ENCODE measurements around the gene ZNF532. TPM values are rescaled to one million over a fixed set of nuclear protein-coding genes. Genes with fewer than 3 reads are reported as not detected.
"Not testable (repeated sequence)": the region's sequence is repeated elsewhere in the genome, so short reads cannot be mapped to it uniquely, and the experiment has no call there.

The ZNF532 gene, protein sequence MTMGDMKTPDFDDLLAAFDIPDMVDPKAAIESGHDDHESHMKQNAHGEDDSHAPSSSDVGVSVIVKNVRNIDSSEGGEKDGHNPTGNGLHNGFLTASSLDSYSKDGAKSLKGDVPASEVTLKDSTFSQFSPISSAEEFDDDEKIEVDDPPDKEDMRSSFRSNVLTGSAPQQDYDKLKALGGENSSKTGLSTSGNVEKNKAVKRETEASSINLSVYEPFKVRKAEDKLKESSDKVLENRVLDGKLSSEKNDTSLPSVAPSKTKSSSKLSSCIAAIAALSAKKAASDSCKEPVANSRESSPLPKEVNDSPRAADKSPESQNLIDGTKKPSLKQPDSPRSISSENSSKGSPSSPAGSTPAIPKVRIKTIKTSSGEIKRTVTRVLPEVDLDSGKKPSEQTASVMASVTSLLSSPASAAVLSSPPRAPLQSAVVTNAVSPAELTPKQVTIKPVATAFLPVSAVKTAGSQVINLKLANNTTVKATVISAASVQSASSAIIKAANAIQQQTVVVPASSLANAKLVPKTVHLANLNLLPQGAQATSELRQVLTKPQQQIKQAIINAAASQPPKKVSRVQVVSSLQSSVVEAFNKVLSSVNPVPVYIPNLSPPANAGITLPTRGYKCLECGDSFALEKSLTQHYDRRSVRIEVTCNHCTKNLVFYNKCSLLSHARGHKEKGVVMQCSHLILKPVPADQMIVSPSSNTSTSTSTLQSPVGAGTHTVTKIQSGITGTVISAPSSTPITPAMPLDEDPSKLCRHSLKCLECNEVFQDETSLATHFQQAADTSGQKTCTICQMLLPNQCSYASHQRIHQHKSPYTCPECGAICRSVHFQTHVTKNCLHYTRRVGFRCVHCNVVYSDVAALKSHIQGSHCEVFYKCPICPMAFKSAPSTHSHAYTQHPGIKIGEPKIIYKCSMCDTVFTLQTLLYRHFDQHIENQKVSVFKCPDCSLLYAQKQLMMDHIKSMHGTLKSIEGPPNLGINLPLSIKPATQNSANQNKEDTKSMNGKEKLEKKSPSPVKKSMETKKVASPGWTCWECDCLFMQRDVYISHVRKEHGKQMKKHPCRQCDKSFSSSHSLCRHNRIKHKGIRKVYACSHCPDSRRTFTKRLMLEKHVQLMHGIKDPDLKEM (N-terminal part only)
- 15.8 TPM for total RNA-seq
- polyA plus RNA-seq = 1 to 10 TPM in 3 of 4 donors, under 1 TPM in 1; 0.64 to 1.6 (median 1.6) TPM

GRCh38 chr18:58864146-58865032, at the start of gene ZNF532:
TSS of gene ZNF532 (plus strand) at chr18:58864877. CDS start in a region left out here.
- peak; percentile 5 to 38 (median 33) for DNase-seq

GRCh38 chr18:58819051-58819450, 45.6 kb upstream of the ZNF532 start:
- Mint-ChIP-seq H3K36me3 (no peaks in the 10 kb centered on the region), H3K27me3 (peaks cover 42% of the 10 kb centered on the region), H3K4me1 (peaks cover 7 to 20% (median 14%) of the 10 kb centered on the region in 4 donors), H3K9me3 (no peaks in the 10 kb centered on the region), H3K4me3 (peak overlapping the region in 1 of 4 donors; percentile 61), H3K27ac (peak overlapping the region in 1 of 3 donors; percentile 4)
- ATAC-seq (ENCODE audit: low read depth in 2 of 2) (peak; percentile 72 to 82), DNase-seq (peak in 2 of 3 donors; percentile 73 to 84)
- H3K9me3 ChIP-seq (ENCODE audit: control insufficient read depth in 2 of 2, low read length in 2 of 2) = no peaks in the 10 kb centered on the region
- no peaks in the 10 kb centered on the region for H3K36me3 ChIP-seq (ENCODE audit: control insufficient read depth, insufficient read depth, low read length)
- no peaks in the 10 kb centered on the region for H3K27me3 ChIP-seq (ENCODE audit: control insufficient read depth, insufficient read depth, low read length)
- H3K4me3 ChIP-seq (ENCODE audit: low read depth, low read length) = peak overlapping the region; percentile 15
- no peak overlapping the region for H3K27ac ChIP-seq (ENCODE audit: insufficient read depth, low read length, poor library complexity, severe bottlenecking)
- peaks cover 10% of the 10 kb centered on the region for H3K4me1 ChIP-seq (ENCODE audit: control insufficient read depth, insufficient read depth, low read length, poor library complexity, severe bottlenecking)

More at GRCh38 chr18:58864146-58865032, at the start of gene ZNF532:
- Histone ChIP-seq H3K27ac (ENCODE audit: insufficient read depth, low read length, poor library complexity, severe bottlenecking) (peak within 1 kb of the TSS; percentile 24), H3K36me3 (ENCODE audit: control insufficient read depth, insufficient read depth, low read length) (peaks cover 3% of the 10 kb centered on the region), H3K4me1 (ENCODE audit: control insufficient read depth, insufficient read depth, low read length, poor library complexity, severe bottlenecking) (peaks cover 5% of the 10 kb centered on the region), H3K9me3 (ENCODE audit: control insufficient read depth in 2 of 2, low read length in 2 of 2) (no peaks in the 10 kb centered on the region), H3K27me3 (ENCODE audit: control insufficient read depth, insufficient read depth, low read length) (peaks cover 24% of the 10 kb centered on the region), H3K4me3 (ENCODE audit: low read depth, low read length) (peak within 1 kb of the TSS; percentile 30)
- H3K27ac Mint-ChIP-seq = peak within 1 kb of the TSS in 2 of 3 donors; percentile 60 to 84
- H3K9me3 Mint-ChIP-seq = peaks cover 0 to 7% (median 3%) of the 10 kb centered on the region in 7 donors
- peak within 1 kb of the TSS; percentile 50 to 85 (median 80) for H3K4me3 Mint-ChIP-seq
- ATAC-seq (ENCODE audit: low read depth in 2 of 2) = peak; percentile 24 to 52
- H3K36me3 Mint-ChIP-seq = peaks cover 11% of the 10 kb centered on the region
- H3K4me1 Mint-ChIP-seq = peaks cover 0 to 20% (median 6%) of the 10 kb centered on the region in 4 donors
- H3K27me3 Mint-ChIP-seq = peaks cover 65% of the 10 kb centered on the region

DNA sequence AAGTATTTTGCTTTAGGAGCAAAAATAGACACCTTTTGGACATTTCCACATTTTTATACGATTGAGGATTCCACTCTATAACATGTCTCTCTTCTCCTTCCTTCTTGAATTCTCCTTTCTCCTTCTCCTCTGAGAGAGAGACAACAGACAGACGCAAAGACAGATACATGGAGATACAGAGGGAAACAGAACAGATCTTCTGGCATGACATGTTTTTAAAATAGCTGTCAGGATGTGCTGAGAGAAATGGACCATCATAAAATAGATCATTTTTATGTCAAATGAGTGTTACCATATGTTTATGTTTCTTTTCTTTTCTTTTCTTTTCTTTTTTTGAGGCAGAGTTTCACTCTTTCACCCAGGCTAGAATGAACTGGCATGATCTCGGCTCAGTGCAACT, 44.4 kb upstream of the ZNF532 start:
- Histone ChIP-seq H3K4me3 (ENCODE audit: low read depth, low read length) (no peak overlapping the region), H3K36me3 (ENCODE audit: control insufficient read depth, insufficient read depth, low read length) (no peaks in the 10 kb centered on the region), H3K4me1 (ENCODE audit: control insufficient read depth, insufficient read depth, low read length, poor library complexity, severe bottlenecking) (peaks cover 10% of the 10 kb centered on the region), H3K27me3 (ENCODE audit: control insufficient read depth, insufficient read depth, low read length) (no peaks in the 10 kb centered on the region), H3K9me3 (ENCODE audit: control insufficient read depth in 2 of 2, low read length in 2 of 2) (no peaks in the 10 kb centered on the region), H3K27ac (ENCODE audit: insufficient read depth, low read length, poor library complexity, severe bottlenecking) (no peak overlapping the region)
- peaks cover 42% of the 10 kb centered on the region for H3K27me3 Mint-ChIP-seq
- ATAC-seq (ENCODE audit: low read depth in 2 of 2) (no peak), DNase-seq (no peak)
- H3K9me3 Mint-ChIP-seq = no peaks in the 10 kb centered on the region
- peaks cover 11 to 20% (median 16%) of the 10 kb centered on the region in 4 donors for H3K4me1 Mint-ChIP-seq
- peak overlapping the region in 1 of 3 donors; percentile 57 for H3K27ac Mint-ChIP-seq
- H3K4me3 Mint-ChIP-seq = no peak overlapping the region
- no peaks in the 10 kb centered on the region for H3K36me3 Mint-ChIP-seq

DNA sequence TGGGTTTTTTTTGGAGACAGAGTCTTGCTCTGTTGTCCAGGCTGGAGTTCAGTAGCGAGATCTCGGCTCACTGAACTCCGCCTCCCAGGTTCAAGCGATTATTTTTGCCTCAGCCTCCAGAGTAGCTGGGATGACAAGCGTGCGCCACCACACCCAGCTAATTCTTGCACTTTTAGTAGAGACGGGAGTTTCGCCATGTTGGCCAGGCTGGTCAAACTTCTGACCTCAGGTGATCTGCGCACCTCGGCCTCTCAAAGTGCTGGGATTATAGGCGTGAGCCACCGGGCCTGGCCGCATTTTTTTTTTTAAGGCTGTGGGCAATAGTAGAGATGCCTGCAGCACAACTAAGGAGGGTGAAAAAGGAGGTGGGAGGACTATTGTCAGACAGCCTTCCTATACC, 41.7 kb upstream of the ZNF532 start:
- Mint-ChIP-seq H3K27ac (no peak overlapping the region), H3K4me3 (no peak overlapping the region), H3K4me1 (peaks cover 11 to 19% (median 13%) of the 10 kb centered on the region in 4 donors), H3K27me3 (peaks cover 42% of the 10 kb centered on the region), H3K36me3 (no peaks in the 10 kb centered on the region), H3K9me3 (peaks cover 0 to 2% (median 0%) of the 10 kb centered on the region in 7 donors)
- no peak for DNase-seq
- Histone ChIP-seq H3K36me3 (ENCODE audit: control insufficient read depth, insufficient read depth, low read length) (no peaks in the 10 kb centered on the region), H3K9me3 (ENCODE audit: control insufficient read depth in 2 of 2, low read length in 2 of 2) (no peaks in the 10 kb centered on the region), H3K4me3 (ENCODE audit: low read depth, low read length) (no peak overlapping the region), H3K27me3 (ENCODE audit: control insufficient read depth, insufficient read depth, low read length) (no peaks in the 10 kb centered on the region), H3K27ac (ENCODE audit: insufficient read depth, low read length, poor library complexity, severe bottlenecking) (no peak overlapping the region), H3K4me1 (ENCODE audit: control insufficient read depth, insufficient read depth, low read length, poor library complexity, severe bottlenecking) (peaks cover 10% of the 10 kb centered on the region)
- ATAC-seq (ENCODE audit: low read depth in 2 of 2) = no peak

DNA sequence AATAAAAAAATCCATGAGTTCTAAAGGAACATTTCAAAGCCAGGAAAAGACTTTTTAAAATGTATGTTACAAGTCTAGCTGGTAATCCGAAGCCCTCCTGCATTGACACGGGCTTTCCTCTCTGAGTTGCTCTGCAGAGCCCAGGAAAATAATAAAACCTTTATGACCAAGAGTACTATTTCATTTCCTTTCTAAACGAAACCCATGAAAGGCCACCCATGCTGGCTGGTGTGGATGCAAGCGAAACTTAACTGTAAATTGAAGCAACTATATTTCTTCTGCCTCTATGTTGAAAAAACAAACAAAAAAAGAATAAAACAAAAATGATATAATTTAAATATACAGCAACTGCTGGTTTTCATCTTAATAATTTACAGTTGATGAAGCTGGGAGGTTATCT, 41.3 kb upstream of the ZNF532 start:
- Histone ChIP-seq H3K27me3 (ENCODE audit: control insufficient read depth, insufficient read depth, low read length) (no peaks in the 10 kb centered on the region), H3K9me3 (ENCODE audit: control insufficient read depth in 2 of 2, low read length in 2 of 2) (no peaks in the 10 kb centered on the region), H3K27ac (ENCODE audit: insufficient read depth, low read length, poor library complexity, severe bottlenecking) (no peak overlapping the region), H3K4me1 (ENCODE audit: control insufficient read depth, insufficient read depth, low read length, poor library complexity, severe bottlenecking) (peaks cover 10% of the 10 kb centered on the region), H3K36me3 (ENCODE audit: control insufficient read depth, insufficient read depth, low read length) (no peaks in the 10 kb centered on the region), H3K4me3 (ENCODE audit: low read depth, low read length) (no peak overlapping the region)
- Mint-ChIP-seq H3K4me3 (no peak overlapping the region), H3K36me3 (no peaks in the 10 kb centered on the region), H3K27me3 (peaks cover 45% of the 10 kb centered on the region), H3K27ac (no peak overlapping the region), H3K9me3 (peaks cover 0 to 2% (median 0%) of the 10 kb centered on the region in 7 donors), H3K4me1 (peaks cover 11 to 19% (median 12%) of the 10 kb centered on the region in 4 donors)
- no peak for ATAC-seq (ENCODE audit: low read depth in 2 of 2)
- DNase-seq = no peak

DNA sequence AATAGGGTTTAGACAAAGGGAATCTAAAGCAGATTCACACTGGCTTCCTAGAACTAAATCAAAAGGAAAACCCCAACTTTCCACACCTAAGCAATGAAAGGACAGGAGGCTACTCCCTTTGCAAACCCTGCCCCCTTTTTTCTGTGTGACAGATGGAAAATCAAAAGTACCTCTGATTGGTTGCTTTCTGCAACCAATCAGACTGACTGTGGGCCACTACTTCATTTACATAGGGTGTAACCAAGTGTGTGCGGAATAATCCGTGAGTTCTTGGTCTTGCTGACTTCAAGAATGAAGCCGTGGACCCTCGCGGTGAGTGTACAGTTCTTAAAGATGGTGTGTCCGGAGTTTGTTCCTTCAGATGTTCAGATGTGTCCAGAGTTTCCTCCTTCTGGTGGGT, 37.8 kb upstream of the ZNF532 start:
- not testable (repeated sequence) for H3K4me1 Mint-ChIP-seq; H3K4me3 Mint-ChIP-seq; H3K9me3 Mint-ChIP-seq; H3K27me3 ChIP-seq (ENCODE audit: control insufficient read depth, insufficient read depth, low read length); H3K9me3 ChIP-seq (ENCODE audit: control insufficient read depth in 2 of 2, low read length in 2 of 2); H3K27ac ChIP-seq (ENCODE audit: insufficient read depth, low read length, poor library complexity, severe bottlenecking); H3K27ac Mint-ChIP-seq; H3K36me3 ChIP-seq (ENCODE audit: control insufficient read depth, insufficient read depth, low read length); H3K4me1 ChIP-seq (ENCODE audit: control insufficient read depth, insufficient read depth, low read length, poor library complexity, severe bottlenecking); DNase-seq; ATAC-seq (ENCODE audit: low read depth in 2 of 2); H3K4me3 ChIP-seq (ENCODE audit: low read depth, low read length); H3K36me3 Mint-ChIP-seq
- H3K27me3 Mint-ChIP-seq = peaks cover 48% of the 10 kb centered on the region

Data from CD4-positive, CD25-positive, alpha-beta regulatory T cell (primary cell).